Panc1 (cell line): ENCODE measurements around the gene MAMSTR.

Experiments used
- CTCF ChIP-seq: fragments of 450-650 bp; IDR thresholded peaks from 2 replicates; pipeline ENCODE4 v1.5.1; 2017; ENCODE audit warnings: mild to moderate bottlenecking
- POLR2AphosphoS5 ChIP-seq: IDR thresholded peaks from 2 replicates; pipeline ENCODE4 v1.6.1; 2012; ENCODE audit warnings: mild to moderate bottlenecking, low read depth, low read length, moderate library complexity

DNA sequence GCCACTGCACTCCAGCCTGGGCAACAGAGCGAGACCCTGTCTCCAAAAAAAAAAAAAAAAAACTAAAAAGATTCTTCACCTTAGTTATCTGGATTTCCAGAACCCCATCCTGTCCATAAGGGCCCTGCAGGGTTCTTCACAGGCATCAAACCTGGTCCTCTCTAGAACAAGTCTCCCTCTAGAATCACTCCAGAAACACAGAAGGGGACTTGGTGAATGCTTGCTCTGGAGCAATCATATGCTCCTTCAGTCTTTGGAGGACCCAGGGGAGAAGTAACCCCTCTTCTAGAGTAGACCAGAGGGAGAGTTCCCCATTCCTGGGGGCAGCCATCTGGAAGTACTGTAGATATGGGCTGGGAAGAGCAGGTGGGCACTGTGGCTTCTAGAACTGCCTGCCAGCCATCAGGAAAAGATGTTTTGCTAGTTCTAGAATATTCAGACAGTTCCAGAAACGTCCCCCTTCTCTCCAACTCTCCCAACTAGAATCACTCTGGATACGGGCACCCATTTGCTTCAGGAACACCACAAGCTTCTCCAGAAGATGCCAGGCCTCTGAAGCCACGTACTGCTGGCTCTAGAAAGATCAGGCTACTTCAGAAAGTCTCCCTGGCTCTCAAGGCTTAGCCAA lies 30.2 kb upstream of the MAMSTR start:
- TF ChIP-seq CTCF = no peak
- TF ChIP-seq POLR2AphosphoS5 = no peak
